ENCODE measurements around the gene GUCY1A1.
A peak's percentile ranks its signal among the peaks of the same experiment; 100 is the strongest.

The GUCY1A1 gene

DNA sequence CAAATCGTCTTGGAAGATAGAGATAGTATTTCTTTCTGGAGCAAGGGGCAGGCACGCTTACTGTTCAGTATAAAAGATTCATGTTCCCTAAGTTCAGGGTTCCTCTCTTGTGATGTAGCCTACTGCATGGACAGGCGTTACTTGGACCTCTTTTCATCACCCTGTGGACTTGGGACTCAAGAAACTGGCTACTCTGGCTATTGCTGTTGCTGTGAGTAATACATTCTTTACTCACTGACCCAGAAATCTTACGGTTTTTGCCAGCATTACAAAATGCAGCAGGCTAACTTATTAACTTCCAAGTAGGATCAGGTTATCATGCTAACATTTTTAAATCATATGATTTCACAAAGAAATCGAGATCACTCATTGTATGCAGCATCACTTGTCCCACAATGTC is 79.3 kb downstream of the GUCY1A1 start:
- DNase-seq = no peak

DNA sequence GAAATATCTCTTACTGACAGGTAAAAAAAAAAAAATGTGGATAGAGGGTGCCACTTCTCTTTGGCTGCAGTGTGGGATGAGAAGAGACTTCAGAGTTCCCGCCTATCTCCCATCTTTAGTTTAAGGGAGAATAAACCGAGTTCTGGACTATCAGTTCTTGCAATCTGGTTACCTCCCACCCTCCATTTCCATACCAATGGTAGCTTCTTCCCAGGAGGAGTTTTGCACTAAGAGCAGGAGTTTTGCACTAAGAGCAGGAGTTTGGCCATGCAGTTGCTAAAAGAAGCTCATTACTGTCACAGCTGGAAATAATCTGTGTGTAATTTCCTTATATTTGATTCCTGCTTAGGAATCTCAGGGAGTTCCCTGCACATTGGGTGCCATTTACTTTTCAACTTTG is 81.4 kb downstream of the GUCY1A1 start:
- no peak for DNase-seq

DNA sequence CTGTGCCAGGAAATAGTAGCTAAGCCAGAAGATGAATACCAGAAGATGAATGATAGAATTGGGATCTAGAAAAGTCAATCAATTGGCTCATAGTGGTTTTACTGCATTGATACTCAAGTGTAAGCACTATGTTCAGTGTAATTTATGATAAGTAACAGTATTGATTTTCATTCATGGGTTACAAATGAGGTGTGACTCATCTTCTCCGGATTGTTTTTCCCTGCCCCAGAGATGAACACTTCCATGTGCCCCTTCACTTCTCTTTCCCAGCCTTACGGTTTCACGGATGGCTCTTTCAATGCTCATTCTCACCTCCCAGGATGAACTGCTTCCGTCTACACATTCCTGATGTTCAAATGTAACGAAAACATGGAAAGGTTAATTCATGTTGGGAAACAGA is 82.4 kb downstream of the GUCY1A1 start:
- DNase-seq = no peak

DNA sequence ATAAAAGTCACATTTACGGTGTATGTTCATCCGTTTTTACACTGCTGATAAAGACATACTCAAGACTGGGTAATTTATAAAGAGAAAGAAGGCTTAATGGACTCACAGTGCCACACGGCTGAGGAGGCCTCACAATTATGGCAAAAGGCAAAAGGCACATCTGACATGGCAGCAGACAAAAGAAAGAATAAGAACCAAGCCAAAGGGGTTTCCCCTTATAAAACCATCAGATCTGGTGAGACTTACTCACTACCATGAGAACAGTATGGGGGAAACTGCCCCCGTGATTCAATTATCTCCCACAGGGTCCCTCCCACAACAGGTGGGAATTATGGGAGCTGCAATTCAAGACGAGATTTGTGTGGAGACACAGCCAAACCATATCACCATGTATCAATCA is 84.9 kb downstream of the GUCY1A1 start:
- DNase-seq = no peak

DNA sequence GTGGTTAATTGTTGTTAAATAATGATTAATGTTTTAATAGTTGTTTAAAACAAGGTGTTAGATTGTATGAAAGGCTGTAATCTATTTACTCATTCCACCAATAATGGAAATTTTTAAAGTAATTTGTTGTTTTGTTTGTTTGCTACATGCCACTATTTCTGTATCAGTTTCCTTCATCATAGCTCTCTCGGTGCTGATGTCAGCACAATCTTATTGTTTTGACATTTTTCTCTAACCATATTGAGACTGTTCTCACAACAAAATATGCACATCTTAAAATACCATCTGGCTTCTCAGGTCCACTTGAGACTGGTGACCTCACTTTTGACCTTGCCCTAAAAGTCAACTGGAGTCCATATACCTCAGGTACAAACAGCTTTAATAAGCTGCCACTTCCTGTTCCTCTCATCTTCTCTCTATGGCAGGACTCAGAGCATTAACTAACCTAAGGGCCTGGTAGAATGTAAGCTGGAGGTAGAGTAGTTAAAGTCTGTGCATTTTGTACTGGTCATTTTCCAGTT is 91.2 kb downstream of the GUCY1A1 start:
- DNase-seq = no peak

DNA sequence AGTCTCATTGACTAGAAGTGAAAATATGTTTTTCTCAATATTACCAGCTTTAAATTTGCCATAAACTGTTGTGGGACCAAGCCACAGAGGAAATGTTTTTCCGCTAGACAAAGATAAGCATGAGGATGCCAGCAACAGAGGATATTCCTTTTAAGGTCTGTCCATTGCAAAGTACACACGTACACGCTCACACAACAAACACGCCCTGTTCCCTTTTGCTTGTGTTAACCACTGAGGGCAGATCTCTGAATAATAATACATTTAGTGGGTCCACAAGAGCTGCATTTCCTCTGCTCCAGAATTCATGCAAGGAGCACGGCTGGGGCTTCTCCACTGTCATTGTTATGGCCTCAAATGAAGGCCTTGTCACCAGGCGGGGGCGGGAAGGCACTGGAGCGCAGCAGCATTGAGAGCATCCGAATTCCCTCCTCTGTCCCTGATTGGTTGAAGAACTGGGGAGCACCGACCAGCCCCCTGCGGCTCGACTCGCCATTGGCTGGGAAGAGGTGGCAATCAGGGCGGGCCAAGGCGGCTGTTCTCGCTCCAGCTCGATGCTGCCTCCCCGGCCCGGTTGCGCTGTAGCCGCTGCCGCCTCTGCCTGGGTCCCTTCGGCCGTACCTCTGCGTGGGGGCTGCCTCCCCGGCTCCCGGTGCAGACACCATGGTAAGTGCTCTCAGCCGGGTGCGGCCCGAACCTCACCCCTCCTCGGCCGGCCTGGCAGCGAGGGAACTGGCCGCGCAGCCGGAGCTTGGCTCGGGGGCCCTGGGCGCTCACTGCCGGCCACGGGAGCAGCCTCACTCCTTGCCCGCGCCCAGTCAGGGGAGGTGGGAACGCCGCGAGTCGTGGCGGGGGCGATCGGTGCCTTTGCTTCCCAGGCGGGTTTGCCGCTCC is 92.1 kb downstream of the GUCY1A1 start, which contains the start of gene GUCY1B1:
Gene GUCY1B1 (plus strand): TSS at position 541 of the 891 bp plus-strand sequence. CDS start 120 bp downstream, at position 661.
- peak; percentile 86 for DNase-seq

DNA sequence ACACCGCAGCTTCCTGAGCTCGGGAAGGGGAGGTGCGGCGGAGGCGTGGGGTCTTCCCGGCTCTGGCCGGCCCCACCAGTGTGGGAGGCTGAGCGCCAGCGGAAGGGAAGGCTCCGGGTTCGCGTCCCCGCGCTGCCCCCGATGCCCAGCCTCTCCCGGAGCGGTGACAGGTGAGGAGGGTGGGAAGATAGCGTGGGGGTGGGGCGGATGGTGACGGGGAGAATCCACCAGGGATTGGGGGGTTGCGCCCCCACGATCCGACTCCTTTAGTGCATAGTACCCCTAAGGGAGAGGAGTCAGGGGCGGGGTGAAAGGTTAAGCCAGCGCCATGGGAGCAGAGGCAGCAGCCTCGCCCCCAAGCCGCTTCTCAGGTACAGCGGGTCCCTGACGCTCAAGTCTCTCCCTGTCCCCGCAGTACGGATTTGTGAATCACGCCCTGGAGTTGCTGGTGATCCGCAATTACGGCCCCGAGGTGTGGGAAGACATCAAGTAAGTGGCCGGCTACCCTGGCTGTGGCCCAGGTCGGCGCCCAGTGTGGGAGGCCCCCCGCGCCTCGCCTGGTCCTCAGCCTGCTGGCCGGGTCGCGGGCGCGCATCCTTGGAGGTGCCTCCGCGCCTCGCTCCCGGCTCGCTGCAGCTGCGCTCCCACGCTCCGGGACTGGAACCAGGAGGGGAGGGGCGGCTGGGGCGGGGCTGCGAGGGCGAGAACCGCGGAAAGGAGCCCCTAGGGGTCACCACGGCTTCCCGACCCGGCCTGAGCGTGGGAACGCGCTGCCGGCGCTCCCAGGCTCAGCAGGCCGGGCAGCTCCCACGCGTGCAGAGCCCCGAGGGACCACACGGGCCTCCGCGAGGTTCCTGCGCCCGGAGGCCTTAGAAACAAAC is 93.0 kb downstream of the GUCY1A1 start:
- DNase-seq = peak; percentile 22

DNA sequence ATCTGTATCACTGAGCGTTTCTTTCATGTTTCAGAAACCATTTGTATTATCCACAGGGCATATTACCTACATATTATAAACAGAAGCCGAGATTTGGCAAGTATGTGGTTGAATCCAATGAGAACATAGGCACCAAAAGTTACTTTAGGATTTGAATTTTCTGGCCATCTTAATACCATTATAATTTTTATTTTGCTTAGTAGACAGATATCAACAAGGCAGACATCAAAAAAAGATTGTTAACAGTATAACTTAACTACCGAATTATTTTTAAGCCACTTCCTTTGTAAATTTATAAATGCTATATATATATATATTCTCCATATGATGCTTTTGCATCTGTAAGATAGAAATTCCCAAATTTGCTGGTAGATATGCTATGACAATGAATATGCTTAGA is 94.4 kb downstream of the GUCY1A1 start:
- no peak for DNase-seq

DNA sequence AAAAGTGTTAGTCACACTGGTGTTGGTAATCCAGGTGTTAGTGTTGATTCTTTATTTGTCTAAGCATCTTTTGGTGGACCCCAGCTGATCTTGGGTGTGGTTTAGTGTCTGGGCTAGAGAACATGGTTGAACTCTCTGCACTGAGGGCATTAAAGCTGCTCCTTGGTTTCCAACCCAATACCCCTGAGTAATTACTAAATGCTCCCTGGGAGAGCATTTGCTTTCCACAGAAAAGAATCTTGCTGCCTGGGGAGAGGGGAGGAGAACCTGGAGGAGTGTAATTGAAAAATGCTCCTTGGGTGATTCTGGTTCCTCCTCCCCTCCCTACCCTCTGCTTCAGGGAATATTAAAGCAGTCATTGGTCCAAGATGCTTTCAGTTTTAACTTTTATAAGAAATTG is 95.3 kb downstream of the GUCY1A1 start:
- DNase-seq = peak; percentile 12

DNA sequence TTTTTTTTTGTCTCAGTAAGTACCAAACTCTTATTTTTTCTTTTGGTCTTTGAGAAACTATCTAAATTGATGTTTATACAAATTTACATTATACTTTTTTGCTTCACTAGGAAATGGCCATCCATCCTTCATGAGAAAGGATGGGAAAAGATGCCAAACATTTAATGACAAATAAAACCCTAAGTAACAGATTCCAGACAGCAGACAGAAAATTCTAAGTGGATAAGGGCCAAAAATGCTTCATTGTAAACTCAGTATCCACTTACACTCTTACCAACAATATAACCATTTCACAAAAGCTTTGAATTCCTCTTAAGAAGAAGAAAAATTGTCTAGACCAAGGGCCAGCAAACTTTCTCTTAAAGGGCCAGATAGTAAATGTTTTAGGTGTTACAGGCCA is 95.7 kb downstream of the GUCY1A1 start:
- no peak for DNase-seq

DNA sequence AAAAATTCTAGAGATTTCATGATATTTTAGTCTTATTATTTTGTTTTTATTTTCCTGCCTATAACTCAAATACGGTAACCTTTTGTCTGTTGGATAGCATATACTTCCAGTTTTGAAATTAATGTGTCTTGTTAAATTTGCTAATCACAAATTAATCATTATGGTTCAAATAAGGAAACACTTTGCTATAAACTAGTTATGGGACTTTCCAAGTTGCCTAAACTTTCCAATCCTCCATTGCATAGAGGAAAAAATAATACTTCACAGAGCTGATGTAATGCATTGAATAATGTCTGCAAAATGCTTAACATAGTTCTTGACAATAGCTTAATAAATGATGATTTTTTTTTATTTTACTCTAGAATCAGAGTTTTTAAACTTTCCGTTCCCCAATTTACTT is 96.9 kb downstream of the GUCY1A1 start:
- DNase-seq = no peak

DNA sequence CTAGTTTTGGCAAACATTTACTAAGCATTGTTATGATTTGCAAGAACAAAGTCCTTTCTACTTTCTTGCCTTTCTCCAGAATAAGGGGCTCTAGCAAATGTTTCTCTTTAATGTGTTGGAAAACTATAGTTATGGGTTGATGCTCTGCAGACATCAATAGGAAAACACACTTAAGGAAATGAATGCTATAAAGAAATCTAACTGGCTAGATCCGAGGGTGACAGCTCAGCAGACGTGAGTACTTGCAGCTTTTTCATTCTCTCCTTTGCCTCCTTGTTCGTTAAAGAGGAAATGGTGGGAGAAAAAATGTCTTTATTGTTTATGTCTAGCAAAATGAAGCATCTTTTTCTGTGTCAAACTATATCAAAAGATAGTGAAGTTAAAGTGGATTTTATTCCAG is 98.5 kb downstream of the GUCY1A1 start:
- no peak for DNase-seq

DNA sequence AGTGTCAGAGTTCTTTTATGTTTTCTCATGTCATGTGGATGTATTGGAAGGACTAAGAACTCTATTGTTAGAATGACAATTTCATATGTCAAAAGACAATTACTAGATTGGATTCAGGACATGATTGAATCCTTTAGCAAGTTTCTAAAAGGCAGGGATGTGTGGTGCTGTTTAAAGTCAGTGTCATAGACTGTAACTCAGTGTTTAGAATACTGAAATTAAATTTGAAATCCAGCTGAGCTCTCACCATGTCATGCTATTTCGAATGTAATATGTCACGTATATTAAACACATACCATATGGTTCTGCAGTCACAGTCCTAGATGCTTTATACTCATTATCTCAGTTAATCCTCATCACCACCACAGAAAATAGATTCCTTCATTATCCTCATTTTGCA is 100.0 kb downstream of the GUCY1A1 start:
- no peak for DNase-seq

DNA sequence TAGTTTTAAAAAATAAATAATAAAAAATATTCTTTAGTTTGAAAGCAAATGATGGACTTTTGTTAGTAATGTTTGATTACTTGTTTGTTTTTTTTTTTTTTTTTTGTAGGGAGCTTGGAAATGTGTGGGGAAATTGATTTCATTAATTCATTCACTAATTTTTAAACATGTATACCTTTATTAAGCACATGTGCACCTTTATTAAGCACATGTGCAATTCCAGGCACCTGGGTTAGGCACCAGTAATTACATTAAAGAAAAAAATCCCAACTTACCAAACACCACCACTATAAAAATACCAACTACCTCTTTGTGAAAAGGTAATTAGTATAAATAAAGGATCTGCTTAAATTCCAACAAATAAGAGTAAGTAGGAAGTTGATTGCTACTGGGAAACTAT is 101.7 kb downstream of the GUCY1A1 start:
- DNase-seq = no peak

DNA sequence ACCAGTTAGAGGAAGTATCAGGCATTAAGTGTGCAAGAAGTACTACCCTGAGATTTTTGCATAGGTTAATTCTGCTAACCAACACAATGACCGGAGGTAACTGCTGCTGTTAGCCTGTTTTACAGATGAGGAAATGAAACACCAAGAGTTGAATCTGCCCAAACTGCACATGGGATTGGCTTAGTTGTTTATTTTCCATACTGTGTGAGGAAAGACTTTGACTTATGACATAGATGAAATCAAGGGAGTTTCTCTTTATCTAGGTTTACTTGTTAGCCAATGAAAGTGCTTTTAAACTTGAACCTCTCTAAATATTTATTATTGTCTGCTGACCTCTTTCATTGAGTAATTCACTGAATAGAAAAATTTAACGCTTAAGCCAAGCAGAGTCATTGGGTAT is 102.4 kb downstream of the GUCY1A1 start:
- no peak for DNase-seq

DNA sequence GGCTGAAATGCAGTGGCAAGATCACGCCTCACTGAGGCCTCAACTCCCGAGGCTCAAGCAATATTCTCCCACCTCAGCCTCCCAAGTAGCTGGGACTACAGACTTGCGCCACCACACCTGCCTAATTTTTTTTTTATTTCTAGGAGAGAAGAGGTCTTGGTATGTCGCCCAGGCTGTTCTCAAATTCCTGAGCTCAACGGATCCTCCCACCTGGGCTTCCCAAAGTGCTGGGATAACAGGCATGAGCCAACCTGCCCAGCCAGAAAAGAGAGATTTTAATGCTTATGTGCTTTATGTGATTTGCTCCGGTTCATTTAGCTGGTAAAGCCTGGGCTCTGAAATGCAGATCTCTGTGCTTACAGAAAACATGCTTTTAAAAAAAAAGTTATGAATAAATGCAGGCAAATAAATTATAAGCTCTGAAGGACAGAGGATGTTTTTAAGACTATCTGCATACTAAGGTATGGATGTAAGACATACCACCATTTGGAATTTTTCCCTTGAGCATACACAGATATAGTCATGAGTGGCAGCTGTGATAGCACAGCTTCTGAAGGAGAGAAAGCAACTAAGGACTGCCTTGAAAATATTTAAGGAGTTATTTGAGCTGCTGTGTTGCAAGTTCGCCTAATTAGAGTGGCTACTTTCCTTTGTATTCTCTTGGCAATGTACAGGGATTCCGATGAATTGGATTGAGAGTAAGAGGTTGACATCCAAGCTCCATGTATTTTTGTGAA is 106.0 kb downstream of the GUCY1A1 start:
- DNase-seq = no peak

DNA sequence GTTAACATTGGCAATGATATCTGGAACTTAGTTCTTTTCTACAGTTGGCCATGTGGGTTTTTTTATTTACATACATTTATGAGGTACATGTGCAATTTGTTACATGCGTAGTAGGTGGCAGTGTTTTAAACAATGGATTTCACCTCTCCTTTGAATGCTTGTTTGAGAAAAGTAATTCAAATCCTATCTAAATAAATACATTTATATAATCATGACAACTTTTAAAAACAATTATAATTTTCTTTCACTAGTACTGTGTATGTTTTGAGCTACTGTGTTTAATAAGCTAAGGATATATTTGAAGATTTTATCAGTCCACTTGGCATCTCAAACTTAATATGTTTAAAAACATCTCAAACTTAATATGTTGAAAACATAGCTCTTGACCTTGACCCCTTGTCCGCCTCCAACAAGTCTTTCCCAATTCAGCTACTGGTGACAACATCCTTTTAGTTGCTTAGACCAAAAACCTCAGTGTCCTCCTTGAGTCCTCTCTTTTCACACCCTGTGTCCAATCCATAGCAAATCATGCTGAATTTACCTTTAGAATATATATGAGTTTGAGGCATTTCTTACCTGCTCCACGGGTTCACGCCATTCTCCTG is 106.7 kb downstream of the GUCY1A1 start:
- no peak for DNase-seq

DNA sequence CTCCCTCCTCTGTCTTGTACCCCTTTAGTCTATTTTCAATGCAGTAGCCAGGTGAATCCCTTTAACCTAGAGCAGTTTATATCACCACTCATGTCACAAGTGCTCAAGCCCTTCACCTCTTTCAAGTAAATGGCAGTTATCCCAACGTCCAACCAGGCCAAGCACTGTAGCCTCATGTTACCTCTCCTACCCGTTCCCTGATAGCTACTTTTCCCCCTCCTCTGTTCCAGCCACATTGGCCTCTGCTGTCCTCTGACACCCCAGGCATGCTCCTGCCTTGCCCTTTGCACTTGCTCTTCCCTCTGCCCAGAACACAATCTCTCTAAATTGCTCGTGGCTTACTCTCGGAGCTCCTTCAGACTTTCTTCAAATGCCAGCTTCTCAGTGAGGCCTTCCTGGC is 107.4 kb downstream of the GUCY1A1 start:
- no peak for DNase-seq

DNA sequence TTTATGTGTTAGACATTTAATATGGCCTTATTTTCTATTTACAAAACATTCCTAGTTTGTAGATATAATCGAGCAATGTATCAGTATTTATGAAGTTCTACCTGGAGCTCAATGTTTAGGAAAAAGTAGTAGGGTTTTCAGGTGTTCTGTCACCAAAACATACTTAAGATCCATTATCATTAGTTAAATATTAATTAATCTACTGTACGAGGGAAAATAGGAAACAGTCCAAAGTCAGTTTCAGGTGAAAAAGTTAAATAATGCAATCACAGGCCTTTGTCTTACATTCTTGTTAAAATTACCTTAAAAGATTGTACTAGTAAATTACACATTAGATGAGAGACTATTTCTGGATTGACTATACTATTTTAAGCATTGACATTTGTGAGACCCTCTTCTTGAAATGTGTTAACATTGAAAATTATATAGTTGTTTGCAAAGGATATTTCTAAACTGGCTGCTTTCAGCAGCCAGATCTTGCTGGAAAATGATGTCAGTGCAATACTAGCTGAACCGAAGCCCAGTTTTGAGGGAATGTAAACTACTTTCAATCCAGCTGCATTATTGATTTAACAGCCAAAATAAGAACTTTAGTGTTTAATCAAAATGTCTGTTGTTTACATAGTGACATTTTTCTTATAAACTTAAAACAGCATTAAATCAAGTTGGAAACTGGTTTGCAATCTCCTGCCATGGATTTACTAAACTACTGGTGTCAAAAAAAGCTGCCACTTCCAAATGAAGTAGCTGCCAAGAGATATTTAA is 111.5 kb downstream of the GUCY1A1 start:
- DNase-seq = no peak

DNA sequence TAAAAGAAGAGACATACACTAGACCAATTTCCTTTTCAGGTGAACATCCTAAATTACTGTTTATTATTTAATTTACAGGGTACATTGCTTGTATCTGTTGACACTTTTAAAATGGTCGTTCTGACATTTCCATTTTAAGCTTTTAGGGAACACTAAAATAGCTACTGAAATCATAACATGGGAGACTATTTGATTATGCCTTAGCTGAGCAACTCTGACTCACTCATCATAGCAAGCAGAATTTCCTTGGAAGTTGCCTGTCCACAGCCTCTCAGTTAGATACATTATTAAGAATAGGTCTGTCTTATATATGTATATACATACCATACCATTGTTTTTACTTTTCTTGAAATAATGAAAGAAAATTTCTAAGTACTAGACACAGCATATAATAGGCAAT is 114.1 kb downstream of the GUCY1A1 start:
- DNase-seq = no peak

DNA sequence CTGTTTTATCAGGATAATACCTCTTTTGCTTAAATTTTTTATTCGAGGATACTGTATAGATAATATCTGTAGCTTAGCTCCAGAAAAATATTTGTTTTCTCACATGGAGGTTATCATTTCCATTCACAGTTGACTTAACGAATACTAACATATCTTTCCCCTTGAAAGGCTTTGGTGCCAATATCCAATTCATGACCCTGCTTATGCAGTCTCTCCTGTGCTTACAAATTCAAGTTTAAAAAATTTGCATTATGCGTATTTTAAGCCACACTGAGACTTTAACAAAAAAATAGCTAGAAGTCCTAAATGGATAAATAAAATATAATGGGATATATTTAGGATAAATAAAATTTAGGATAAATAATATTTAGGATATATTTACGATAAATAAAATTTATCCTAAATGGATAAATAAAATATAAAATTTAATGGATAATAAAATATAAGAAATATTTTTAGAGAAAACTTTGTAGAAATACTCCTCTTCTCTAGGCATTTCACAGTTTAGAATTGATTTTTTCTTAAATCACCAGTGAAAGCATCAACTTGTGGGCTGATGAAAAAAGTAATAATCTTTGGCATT is 114.7 kb downstream of the GUCY1A1 start:
- no peak for DNase-seq
